Activated naive CD8-positive, alpha-beta T cell treated with anti-CD3 and anti-CD28 coated beads, Interleukin-2, amount 50 U/mL, for 16 hours (primary cell): ENCODE results near the gene OOSP1.
"Not testable (repeated sequence)": the region's sequence is repeated elsewhere in the genome, so short reads cannot be mapped to it uniquely, and the experiment has no call there.

Experiments used
- DNase-seq: peaks from one replicate; pipeline ENCODE4 v3.0.0-alpha.2; 2020; ENCODE audit warnings: low read depth, low spot score

OOSP1 gene, protein sequence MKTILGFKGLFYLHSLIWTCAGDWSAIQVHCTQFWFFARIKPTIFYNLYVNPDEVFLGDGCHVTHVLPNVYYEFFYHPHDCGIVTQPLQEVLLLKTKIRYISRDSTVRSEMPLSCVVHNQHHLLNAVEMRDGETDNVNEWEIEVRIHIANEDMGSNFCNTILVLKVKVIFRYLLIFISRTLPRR

DNA sequence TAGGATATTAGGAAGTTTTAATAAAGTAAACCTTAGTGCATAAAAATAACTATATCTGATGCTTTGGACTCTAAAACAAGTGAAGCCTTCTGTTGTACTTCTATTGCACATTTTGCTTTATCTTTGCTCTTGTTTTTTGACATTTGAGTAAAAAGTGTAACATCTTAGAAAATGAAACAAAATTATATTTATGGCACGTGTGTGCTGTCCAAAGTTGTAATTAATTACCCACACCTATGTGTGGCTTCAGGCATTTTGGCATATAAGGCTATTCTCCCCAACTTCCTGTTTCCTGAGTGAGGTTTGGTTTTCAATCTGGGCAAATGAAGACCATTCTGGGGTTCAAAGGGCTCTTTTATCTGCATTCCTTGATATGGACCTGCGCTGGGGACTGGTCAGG is at the start of gene OOSP1:
Gene OOSP1, plus strand, starts transcription at position 301 of the 400 bp plus-strand sequence. Its CDS starts 23 bp downstream, at position 324.
- no peak for DNase-seq

DNA sequence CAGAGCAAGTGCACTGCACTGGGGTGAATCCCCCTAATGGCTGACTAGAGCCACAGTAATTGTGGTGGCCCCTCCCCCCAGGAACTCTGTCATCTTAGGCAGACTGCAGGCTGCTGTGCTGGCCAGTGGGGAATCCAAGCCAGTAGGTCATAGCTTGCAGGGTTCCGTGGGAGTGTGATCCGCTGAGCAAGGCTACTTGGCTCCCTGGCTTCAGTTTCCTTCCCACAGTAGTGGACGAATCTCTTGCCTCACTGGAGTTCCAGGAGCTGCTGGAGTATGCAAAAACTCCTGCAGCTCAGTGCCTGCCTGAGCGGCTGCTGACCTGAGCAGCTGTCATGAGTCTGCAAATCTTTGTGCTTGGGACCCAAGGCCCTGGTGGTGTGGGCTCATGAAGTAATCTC is 46.5 kb upstream of the OOSP1 start:
- DNase-seq = no peak

DNA sequence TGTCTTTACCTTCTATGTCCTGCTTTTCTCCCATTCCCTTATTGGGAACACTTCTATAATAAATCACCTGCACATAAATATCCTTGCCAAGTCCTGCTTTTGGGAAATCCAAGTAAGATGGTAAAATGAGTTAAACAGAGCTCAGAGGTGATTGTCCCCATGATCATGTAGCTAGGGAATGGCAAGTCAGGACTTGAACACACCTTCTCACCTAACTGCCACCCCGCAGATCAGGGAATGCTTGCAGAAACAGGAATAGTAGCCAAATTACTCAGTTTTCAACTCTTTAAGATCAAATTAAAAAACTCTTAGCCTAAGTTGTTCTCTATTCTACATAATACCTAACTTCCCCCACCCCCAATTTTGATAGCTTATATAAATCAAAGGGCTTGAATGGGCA is 43.6 kb upstream of the OOSP1 start:
- no peak for DNase-seq

DNA sequence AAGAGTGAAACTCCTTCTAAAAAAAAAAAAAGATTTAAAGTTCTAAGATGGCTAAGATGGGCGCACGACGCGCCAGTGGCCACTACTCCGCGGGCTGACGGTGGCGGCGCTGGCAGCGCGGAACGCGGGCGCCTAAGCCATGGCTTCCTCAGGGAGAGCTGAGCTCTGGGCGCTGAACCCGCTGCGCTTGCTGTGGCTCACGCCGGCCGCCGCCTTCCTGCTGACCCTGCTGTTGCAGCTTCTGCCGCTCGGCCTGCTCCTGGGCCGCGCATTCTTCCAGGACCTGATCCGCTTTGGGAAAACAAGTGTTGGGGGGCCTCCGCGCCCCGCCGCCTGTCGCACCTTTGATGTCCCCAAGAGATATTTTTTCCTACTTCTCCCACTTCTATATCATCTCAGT is 40.2 kb upstream of the OOSP1 start:
- no peak for DNase-seq

DNA sequence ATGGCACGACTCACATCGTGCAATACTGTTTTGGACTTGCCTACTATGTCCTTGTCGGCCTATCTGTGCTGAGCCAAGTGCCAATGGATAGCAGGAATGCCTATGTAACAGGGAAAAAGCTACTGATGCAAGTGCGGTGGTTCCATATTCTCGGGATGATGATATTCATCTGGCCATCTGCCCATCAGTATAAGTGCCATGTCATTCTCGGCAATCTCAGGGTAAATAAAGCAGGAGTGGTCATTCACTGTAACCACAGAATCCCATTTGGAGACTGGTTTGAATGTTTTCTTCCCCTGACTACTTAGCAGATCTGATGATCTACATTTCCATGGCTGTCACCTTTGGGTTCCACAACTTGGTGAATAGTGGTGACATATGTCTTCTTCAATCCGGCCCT is 39.6 kb upstream of the OOSP1 start:
- DNase-seq = no peak

DNA sequence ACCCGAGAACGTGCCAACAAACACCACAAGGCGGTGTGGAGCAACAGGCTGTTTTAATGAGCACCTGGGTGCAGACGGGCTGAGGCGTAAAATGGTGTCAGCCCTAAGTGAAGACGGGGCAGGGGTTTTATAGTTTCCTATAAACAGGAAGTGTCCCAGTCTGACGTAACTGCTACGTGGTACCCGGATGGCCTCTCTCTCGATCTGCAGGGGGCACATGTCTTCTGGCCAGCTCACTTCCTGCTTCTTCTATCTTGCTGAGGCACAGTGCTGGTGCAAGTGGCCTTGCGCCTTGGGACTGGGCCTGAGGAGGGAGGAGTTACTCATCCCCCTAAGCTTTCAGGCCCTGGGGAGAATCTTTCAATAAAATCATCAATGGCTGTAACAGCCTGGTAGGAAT is 38.7 kb upstream of the OOSP1 start:
- no peak for DNase-seq

DNA sequence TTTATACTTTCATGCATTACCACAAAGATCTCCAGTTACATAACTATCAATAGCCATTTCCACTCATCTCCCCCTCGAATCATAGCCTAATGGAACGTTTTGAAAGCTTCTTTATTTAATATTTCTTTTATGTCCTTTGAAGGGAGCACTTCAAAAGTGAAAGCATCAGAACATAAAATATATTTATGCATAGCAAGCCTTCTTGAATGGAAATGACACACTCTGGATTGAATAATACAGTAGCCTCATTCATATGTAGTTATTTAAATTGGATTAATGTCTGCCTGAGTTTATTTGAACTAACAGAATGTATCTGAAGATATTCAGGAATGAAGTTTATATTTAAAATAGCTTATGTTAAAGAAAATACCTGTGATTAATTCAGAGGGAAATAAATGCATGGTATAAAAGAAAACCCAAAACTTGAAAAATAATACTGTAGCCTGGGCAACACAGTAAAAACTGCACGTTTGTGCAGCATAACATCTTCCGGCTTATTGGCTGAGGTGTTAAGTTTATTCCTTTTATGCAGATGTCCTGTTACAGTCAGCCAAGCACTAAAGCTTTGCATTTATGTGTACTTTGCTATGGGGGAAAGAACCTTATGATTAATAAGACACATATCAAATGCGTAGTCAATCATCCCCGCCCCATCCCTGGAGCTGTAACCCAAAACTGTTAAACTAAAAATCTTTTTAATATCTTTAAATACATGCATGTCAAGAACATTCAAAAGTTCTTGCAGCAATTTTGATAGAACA is 37.7 kb upstream of the OOSP1 start:
- DNase-seq = no peak

DNA sequence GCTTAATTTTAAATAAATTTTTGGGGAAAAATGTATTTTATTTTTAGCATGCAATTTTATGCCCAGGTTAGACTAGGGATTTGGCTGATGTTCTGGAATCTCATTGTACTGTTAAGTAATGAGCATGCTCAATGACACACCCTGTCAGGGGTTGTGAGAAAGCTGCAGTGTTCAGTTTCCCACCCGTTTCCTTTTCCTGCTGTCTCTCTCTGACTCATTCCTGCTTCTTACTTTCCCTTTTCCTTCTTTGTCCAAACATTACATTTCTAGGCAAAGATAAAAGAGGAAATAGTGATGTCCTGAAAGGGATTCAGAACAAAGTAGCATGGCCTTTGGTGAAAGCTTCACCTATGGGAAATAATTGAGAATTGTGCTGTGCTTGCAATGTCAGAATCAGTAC is 36.9 kb upstream of the OOSP1 start:
- DNase-seq = no peak

DNA sequence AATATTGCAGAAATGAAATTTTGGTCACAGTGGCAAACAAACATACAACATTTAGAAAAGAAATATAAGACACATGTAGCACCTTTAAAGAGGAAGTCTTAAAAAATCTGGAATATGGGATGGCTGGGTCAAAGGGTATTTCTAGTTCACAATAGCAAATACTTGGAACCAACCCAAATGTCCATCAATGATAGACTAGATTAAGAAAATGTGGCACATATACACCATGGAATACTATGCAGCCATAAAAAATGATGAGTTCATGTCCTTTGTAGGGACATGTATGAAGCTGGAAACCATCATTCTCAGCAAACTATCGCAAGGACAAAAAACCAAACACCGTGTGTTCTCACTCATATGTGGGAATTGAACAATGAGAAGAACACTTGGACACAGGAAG is 34.7 kb upstream of the OOSP1 start:
- DNase-seq = not testable (repeated sequence)

DNA sequence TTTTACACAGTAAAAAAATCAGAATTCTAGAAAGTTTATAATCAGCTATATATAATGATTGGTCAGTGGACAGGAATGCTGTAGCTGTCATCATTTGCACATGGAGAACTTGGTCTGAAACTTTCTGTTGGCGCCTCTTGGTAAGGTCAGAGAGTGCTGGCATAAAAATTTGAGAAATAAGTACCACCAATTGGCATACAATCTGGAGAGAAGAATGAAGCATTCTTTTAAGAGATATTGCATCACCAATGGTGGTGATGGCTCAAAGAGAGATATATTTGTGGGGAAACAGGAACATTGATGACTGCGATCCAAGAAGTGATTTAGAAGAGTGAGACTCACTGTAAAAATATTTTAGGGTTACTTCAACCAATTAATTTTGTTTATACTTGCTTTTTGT is 19.8 kb upstream of the OOSP1 start:
- no peak for DNase-seq

DNA sequence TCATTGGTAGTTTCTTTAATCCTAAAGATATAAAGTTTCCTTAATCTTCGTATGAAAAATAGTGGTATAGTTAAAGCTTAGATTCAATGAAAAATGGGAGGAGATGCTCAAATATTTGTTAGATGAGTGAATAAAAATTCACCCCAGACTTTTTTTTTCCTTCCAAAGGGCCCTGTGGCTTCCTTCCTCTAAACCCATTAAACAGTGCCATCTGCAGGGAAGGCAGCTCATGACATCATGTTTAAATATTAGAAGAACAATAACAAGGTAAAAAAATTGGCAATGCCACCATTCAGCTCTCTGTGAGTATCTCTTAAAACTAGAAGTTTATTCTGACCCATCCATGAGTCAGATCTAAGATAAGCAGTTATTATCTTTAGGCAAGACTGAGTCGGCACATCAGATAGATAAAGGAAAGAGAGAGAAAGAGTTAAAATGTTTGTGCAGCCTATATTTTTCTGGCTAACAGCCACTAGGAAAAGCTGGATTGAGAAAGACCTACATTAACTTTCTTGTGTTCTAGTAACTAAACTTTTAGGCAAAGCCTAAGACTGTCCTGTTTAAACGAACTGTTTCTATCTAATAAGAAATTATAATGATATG is 19.1 kb upstream of the OOSP1 start:
- no peak for DNase-seq

DNA sequence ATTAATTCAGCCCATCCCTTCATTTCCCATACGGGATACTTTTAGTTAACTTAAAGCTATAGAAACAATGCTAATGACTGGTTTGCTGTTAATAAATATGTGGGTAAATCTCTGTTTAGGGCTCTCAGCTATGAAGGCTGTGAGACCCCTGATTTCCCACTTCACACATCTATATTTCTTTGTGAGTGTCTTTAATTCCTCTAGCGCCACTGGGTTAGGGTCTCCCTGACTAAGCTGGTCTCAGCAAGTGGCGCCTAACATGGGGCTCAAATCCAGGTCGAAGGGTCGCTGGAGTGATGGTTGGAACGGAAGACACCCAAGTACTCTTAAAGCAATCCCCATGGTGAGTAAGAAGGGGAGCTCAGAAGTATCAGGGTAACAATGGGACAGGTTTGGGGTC is 14.4 kb upstream of the OOSP1 start:
- no peak for DNase-seq

DNA sequence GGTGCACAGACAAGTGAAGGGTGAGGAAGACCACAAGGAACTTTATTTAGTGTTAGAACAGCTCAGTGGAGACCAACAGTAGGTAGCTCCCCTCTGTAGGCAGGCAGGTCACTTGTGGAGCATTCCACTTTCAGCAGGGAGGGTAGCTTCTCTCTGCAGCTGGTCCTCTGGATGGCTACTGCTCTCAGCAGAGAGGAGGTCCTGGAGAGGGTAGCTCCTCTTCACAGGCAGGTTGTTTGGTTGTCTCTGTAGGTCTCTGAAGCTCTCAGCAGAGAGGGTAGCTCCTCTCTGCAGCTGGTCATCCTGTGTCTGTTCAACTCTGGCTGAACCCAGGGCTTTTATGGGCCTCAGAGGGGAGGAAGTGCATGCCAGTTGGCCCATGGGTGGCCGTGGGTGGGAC is 6.5 kb upstream of the OOSP1 start:
- DNase-seq = no peak

DNA sequence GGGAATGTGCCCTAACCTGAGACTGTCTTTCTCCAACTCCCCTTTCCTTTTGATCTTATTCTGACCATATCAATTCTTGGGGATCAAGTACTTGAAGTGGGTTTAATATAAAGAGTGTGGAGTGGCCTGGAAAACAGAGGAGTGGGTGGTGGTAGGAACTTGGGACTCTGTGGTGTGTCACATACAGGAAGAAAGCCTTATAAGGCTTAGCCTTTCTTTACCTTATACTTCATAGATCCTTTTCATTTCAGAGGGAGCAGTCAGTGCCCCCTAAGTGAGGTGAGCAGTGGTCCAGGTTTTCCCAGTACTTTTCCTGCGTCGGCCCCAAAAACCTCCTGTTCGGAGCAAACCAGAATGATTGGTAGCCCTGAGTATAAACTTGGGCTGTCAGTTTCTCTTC is 486 bp downstream of the OOSP1 start:
- no peak for DNase-seq

DNA sequence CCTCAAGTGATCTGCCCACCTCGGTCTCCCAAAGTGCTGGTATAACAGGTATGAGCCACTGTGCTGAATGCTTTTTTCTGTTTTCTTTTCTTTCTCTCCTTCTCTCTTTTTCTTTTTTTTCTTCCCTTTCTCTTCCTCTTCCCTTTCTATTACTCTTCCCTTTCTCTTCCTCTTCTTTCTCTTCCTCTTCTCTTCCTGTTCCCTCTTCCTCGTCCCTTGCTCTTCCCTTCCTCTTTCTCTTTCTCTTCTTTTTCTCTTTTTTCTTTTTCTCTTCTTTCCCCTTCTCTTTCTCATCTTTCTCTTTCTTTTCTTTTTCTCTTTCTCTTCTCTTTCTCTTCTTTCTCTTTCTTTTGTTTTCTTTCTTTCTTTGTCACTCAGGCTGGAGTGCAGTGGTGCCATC is 1.2 kb downstream of the OOSP1 start:
- DNase-seq = no peak

DNA sequence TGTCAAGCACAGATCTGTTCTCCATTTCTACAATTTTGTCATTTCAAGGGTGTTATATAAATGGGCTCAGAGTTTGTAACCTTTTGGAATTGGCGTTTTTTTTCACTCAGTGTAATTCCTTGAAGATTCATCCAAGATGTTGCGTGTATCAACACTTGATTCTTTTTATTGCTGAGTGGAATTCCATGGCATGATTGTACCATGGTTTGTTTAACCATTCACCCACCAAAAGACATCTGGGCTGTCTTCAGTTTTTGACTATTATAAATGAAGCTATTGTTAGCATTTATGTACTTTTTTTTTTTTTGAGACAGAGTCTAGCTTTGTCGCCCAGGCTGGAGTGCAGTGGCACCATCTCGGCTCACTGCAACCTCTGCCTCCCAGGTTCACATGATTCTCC is 2.9 kb downstream of the OOSP1 start:
- no peak for DNase-seq

DNA sequence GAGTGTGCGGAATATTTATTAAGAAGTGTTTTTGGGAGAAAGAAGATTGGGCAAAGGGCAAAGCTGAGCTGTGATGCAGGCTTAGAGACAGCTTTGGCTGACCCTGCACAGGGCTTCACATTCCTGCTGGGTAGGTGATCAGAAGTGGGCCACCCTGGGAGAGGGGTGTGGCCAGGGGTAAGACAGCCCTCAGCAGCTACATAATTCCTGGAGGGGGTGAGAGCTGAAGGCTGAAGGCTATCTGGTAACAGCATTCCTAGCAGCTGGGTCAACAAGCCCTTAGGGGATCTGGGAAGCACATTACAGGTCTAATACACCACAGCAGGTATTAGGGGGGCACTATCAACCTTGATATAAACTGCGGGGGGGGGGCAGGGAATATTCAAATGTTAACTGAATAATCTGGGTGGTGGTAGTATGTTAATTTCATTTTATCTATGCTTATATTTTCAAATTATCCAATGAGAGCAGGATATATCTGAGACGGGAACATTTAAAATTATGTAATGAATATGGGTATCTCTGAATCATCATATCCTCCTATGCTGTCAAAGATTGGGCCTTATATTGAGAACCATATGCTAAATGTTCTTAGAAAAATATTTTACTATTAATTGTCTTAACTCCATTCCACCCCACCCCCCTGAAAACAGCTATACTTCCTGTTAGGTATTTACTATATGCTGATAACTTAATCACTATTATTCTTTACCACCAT is 5.9 kb downstream of the OOSP1 start:
- no peak for DNase-seq

DNA sequence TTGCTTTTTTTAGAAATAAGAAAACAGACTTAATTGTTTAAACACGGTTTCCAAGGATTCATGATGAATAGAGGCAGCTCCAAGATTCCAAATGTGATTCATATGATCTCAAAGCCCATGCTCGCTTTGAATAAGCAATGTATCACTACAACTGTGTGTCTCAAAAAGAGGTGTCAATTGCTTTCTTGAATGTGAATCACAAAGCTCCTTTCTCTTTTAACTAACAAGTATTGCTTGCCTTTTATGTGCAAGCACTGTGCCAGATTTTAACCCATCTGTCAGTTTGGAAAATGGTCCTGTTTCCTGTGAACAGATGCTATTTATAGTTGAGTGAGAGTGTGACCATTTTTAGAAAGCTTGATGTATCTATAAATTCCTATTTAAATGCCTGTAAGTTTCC is 6.5 kb downstream of the OOSP1 start:
- no peak for DNase-seq

DNA sequence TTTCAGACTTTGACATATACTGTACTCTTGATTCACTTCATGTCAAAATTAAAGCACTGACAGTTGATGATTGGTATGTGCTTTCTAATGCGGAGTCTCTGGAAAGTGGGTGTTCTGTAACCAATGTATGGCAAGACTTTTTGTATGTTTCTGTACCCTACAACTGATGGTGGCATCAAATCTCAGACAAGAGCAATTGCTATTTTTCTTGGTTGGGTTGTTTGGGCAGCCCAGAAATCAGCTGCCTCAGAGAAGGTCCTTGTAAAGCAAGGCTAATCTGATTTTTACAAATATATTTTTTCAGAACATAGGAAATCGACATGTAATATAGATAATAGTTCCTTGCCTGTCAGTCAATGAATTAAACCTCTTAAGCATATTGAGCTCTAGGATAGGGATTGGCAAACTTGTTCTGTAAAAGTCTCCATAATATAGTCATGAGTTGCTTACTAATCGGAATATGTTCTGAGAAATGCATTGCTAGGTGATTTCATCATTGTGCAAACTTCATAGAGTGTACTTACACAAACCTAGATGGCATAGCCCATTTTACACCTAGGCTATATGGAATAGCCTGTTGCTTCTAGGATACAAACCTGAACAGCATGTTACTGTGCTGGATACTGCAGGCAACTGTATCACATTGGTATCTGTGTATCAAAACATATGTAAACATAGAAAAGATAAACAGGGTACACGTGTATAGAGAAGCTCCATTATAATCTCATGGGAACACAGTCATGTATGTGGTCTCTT is 15.4 kb downstream of the OOSP1 start:
- DNase-seq = no peak

DNA sequence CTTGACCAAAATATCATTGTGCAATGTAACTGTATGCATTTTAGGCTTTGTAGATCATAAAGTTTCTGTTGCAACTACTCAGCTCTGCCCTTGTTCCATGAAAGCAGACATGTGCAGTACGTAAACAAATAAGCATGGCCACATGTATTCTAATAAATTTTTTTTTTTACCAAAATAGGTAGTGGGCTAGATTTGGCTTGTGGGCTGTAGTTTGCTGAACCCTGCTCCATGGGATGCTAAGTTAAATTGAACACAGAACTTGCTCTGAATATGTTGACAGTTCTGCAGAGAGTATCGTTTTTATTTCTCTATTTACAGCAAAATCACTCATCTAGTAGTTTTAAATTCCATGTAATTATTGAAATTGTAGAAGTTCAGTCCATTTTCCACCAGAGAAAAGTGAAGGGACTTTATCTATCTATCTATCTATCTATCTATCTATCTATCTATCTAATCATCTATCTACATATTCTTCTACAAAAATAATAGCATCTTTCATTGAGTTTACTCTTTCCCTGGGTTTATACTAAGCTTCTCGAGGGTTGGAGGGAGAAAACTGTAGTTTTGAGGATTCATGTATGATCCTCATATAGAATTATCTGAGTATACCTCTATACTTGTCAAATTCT is 16.1 kb downstream of the OOSP1 start:
- no peak for DNase-seq

DNA sequence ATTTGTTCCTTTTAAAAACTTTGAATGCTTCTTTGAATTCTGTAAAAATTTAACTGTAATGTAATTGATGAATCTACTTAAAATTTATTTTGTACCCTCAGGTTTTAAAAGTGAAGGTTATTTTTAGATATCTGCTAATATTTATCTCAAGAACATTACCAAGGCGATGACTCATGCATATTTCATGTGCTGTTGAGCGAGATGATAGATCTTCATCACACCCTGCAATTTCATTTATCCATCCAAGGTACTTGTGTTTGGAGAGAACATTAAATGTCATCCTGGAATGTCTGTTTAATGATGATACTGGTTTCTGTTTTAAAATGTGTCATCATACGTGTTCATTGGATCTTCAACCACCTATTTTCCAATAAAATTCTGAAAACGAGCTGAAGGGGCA is 18.9 kb downstream of the OOSP1 start:
- DNase-seq = no peak
